HepG2 (cell line): Measurements from ENCODE around the gene SLC16A2. TPM values are rescaled to one million over a fixed set of nuclear protein-coding genes. Genes with fewer than 3 reads are reported as not detected.

Experiments used
- ATAC-seq: fragments of 200-7000 bp; cut with Tn5 transposase; 3 replicates; pipeline ENCODE4 v1.9.1; 2020; ENCODE audit warnings: mild to moderate bottlenecking, moderate library complexity
- BruUV-seq: library from RNA; stranded (reverse); fragments of 400-500 nt; replicated peaks from 2 replicates; lab custom pipeline; 2021; lab: Mats Ljungman, UMichigan
- CTCF ChIA-PET: fragments of 300-600 bp; formaldehyde crosslinking; extraction: SDS; loops from one replicate; lab custom pipeline; 2021; ENCODE audit warnings: low total read pairs, inconsistent platforms, low intra/inter-chr PET ratio; lab: Yijun Ruan, JAX
- POLR2A ChIA-PET: fragments of 350-600 bp; sonication (Branson Sonifier 250); formaldehyde crosslinking; loops from one replicate; lab custom pipeline; 2020; ENCODE audit warnings: antibody characterized with exemption, inconsistent platforms; lab: Yijun Ruan, JAX
- DNase-seq: peaks from one replicate; pipeline ENCODE4 v3.0.0-alpha.2; 2015; ENCODE audit warnings: low spot score
- FAIRE-seq: peaks from 3 replicates; lab custom pipeline; 2011; peaks lifted over from hg19 to GRCh38; lab: Jason Lieb, UNC
- H2AFZ ChIP-seq: one replicate; pipeline ENCODE4 v1.6.1; 2011; ENCODE audit warnings: low read length, inconsistent platforms
- H3K27ac ChIP-seq: fragments of 300-600 bp; 3 replicates; pipeline ENCODE4 v1.8.0; 2011; ENCODE audit warnings: mixed run types, mild to moderate bottlenecking, mixed read lengths, low read length, inconsistent platforms; ENCODE audit not compliant: insufficient read depth; ENCODE audit errors: extremely low read length
- H3K27me3 ChIP-seq, 2 experiments: fragments of 200-600 bp in 1 of 2; 2 replicates in 1 of 2; 3 replicates in 1 of 2; pipeline versions ENCODE4 v1.6.0 to v1.8.0; 2011; ENCODE audit warnings: low read length in 2 of 2, mild to moderate bottlenecking in 2 of 2, moderate library complexity in 2 of 2, inconsistent platforms in 1 of 2; ENCODE audit not compliant: insufficient read depth in 2 of 2, control insufficient read depth in 1 of 2
- H3K36me3 ChIP-seq, 2 experiments: fragments of 200-600 bp in 1 of 2; replicated peaks in 1 of 2; 2 replicates in 1 of 2; 3 replicates in 1 of 2; pipeline versions ENCODE4 v1.5.1 to v1.8.0; 2011; ENCODE audit warnings: low read length in 2 of 2, inconsistent platforms in 1 of 2; ENCODE audit not compliant: insufficient read depth in 2 of 2, control insufficient read depth in 1 of 2
- H3K4me1 ChIP-seq: 2 replicates; pipeline ENCODE4 v1.5.1; 2012; ENCODE audit warnings: low read length, inconsistent platforms; ENCODE audit not compliant: insufficient read depth
- H3K4me2 ChIP-seq: 2 replicates; pipeline ENCODE4 v1.6.0; 2011; ENCODE audit warnings: low read depth, low read length, inconsistent platforms
- H3K4me3 ChIP-seq, 3 experiments: fragments of 200-600 bp in 1 of 3; sonication (generic), shearing (Covaris generic) in 1 of 3; replicated peaks in 1 of 3; 2 replicates each; pipeline ENCODE4 v1.5.1; 2011 to 2016; ENCODE audit warnings: low read length in 3 of 3, inconsistent platforms in 2 of 3, low read depth in 2 of 3, mild to moderate bottlenecking in 2 of 3, control low read depth in 1 of 3, mixed read lengths in 1 of 3; ENCODE audit not compliant: insufficient read depth in 1 of 3
- H3K79me2 ChIP-seq: one replicate; pipeline ENCODE4 v1.6.1; 2011; ENCODE audit warnings: low read length, inconsistent platforms; ENCODE audit not compliant: insufficient read depth
- H3K9ac ChIP-seq: 2 replicates; pipeline ENCODE4 v1.6.0; 2011; ENCODE audit warnings: mild to moderate bottlenecking, low read depth, low read length, inconsistent platforms; ENCODE audit not compliant: insufficient read depth
- H3K9me3 ChIP-seq: 2 replicates; pipeline ENCODE4 v1.5.1; 2012; ENCODE audit warnings: mild to moderate bottlenecking, low read length
- H4K20me1 ChIP-seq: 2 replicates; pipeline ENCODE4 v1.6.0; 2011; ENCODE audit warnings: inconsistent platforms, mild to moderate bottlenecking, low read length, moderate library complexity; ENCODE audit not compliant: insufficient read depth
- CEBPG ChIP-seq: IDR thresholded peaks from 2 replicates; pipeline ENCODE4 v1.6.1; 2016
- GATAD1 ChIP-seq: IDR thresholded peaks from 2 replicates; pipeline ENCODE4 v1.6.1; 2016; ENCODE audit warnings: missing genetic modification reagents, missing compliant biosample characterization
- GZF1 ChIP-seq: sonication (generic); formaldehyde crosslinking; IDR thresholded peaks from 2 replicates; pipeline ENCODE4 v1.5.1; 2020; ENCODE audit warnings: mild to moderate bottlenecking, missing genetic modification reagents
- HCFC1 ChIP-seq: fragments of 150-350 bp; IDR thresholded peaks from 2 replicates; pipeline ENCODE4 v1.6.1; 2014; ENCODE audit warnings: low read depth, low read length
- HNRNPLL ChIP-seq: fragments of 200-400 bp; formaldehyde crosslinking; IDR thresholded peaks from 2 replicates; pipeline ENCODE4 v1.6.1; 2017; ENCODE audit warnings: mild to moderate bottlenecking, low read depth, low read length; ENCODE audit not compliant: poor library complexity, severe bottlenecking
- ONECUT2 ChIP-seq: sonication (generic); formaldehyde crosslinking; IDR thresholded peaks from 2 replicates; pipeline ENCODE4 v1.4.0; 2020; ENCODE audit warnings: missing genetic modification reagents
- PAF1 ChIP-seq: IDR thresholded peaks from 2 replicates; pipeline ENCODE4 v1.6.1; 2016; ENCODE audit warnings: missing genetic modification reagents, missing compliant biosample characterization
- PCBP2 ChIP-seq: fragments of 200-400 bp; formaldehyde crosslinking; optimal IDR thresholded peaks from 2 replicates; pipeline ENCODE3; 2018; ENCODE audit warnings: low read length, low read depth; ENCODE audit not compliant: poor library complexity, severe bottlenecking
- RAD51 ChIP-seq: fragments of 450-650 bp; IDR thresholded peaks from 2 replicates; pipeline ENCODE4 v1.6.1; 2016; ENCODE audit warnings: borderline replicate concordance
- RERE ChIP-seq: IDR thresholded peaks from 2 replicates; pipeline ENCODE4 v1.6.1; 2016; ENCODE audit warnings: low read depth, missing genetic modification reagents, missing compliant biosample characterization
- TFAP4 ChIP-seq: sonication (generic); IDR thresholded peaks from 2 replicates; pipeline ENCODE4 v1.6.1; 2016; ENCODE audit warnings: low read depth, borderline replicate concordance
- THAP11 ChIP-seq: IDR thresholded peaks from 2 replicates; pipeline ENCODE4 v1.6.1; 2016; ENCODE audit warnings: missing biosample characterization, missing genetic modification reagents
- ZBTB43 ChIP-seq: sonication (generic); formaldehyde crosslinking; conservative IDR thresholded peaks from 2 replicates; pipeline ENCODE4 v1.4.0; 2020; ENCODE audit warnings: missing genetic modification reagents
- ZNF275 ChIP-seq: sonication (generic); formaldehyde crosslinking; IDR thresholded peaks from 2 replicates; pipeline ENCODE4 v1.8.0; 2022; ENCODE audit warnings: missing genetic modification reagents, mild to moderate bottlenecking, inconsistent platforms, borderline replicate concordance
- ZNF326 ChIP-seq: sonication (generic); formaldehyde crosslinking; IDR thresholded peaks from 2 replicates; pipeline ENCODE4 v1.4.0; 2020; ENCODE audit warnings: missing genetic modification reagents, borderline replicate concordance
- ZNF33A ChIP-seq: sonication (generic); formaldehyde crosslinking; IDR thresholded peaks from 2 replicates; pipeline ENCODE4 v1.5.1; 2020; ENCODE audit warnings: missing genetic modification reagents, mild to moderate bottlenecking, moderate library complexity, borderline replicate concordance
- ZSCAN12 ChIP-seq: sonication (generic); formaldehyde crosslinking; IDR thresholded peaks from 2 replicates; pipeline ENCODE4 v1.9.0; 2021; ENCODE audit warnings: mild to moderate bottlenecking, missing genetic modification reagents
- WGBS: methylation state at CpG from one replicate; pipeline ENCODE4 v1.1.6; 2017; ENCODE audit warnings: low lambda C conversion rate; 5-methylcytosine and 5-hydroxymethylcytosine counted together
- in situ Hi-C: cut with HindIII; loops from 2 replicates; pipeline ENCODE4 v1.10.0; 2017; ENCODE audit warnings: low pct_unique_long_range_greater_than_20kb; ENCODE audit not compliant: extremely low pct_ligation_motif_present
- intact Hi-C: fragments of 100-400 bp; cut with micrococcal nuclease; formaldehyde crosslinking; loops from one replicate; pipeline ENCODE4 v1.10.0; 2022; ENCODE audit not compliant: unreplicated experiment
- polyA plus RNA-seq, 8 experiments: library from polyadenylated mRNA; depleted of rRNA in 3 of 8; stranded (reverse) in 7 of 8; unstranded in 1 of 8; fragments of >200 nt; fragmentation: Illumina TruSeq in 4 of 8; extraction: Trizol in 4 of 8; gene quantifications; 2 replicates each; pipeline versions ENCODE4 v1.2.1 to v1.2.3, GENCODE V29; 2011 to 2016; ENCODE audit warnings: low read depth in 4 of 8, missing spikeins in 1 of 8, mixed read lengths in 1 of 8; ENCODE audit not compliant: insufficient read depth in 1 of 8
- total RNA-seq, 5 experiments: library from RNA; depleted of rRNA; stranded (reverse); fragments of >200 nt; fragmentation: Illumina TruSeq; extraction: Trizol; gene quantifications; 2 replicates each; pipeline ENCODE4 v1.2.3, GENCODE V29; 2016; ENCODE audit warnings: low read depth in 1 of 5

Gene SLC16A2
- total and polyA plus RNA-seq, 2 of the 13 experiments (the other 11 are each of a cell fraction or from before 2014, with no cell fraction given), result 0.07 to 0.08 TPM

GRCh38 chrX:74389016-74389722, 32.1 kb upstream of the SLC16A2 start:
- in situ Hi-C loops, result no loop called here
- CTCF ChIA-PET, result no interaction called here
- no peaks in the 10 kb centered on the region for H3K79me2 ChIP-seq
- no peak overlapping the region for H2AFZ ChIP-seq
- TF ChIP-seq HNRNPLL (no peak), TFAP4 (no peak), GZF1 (no peak), HCFC1 (no peak), ZSCAN12 (CRISPR knock-in tag) (no peak), ZNF326 (CRISPR knock-in tag) (no peak), PAF1 (CRISPR knock-in tag) (no peak), CEBPG (CRISPR knock-in tag) (no peak), ONECUT2 (no peak), GATAD1 (CRISPR knock-in tag) (no peak), ZNF275 (CRISPR knock-in tag) (no peak), ZNF33A (CRISPR knock-in tag) (no peak), RERE (CRISPR knock-in tag) (no peak), THAP11 (CRISPR knock-in tag) (no peak), RAD51 (no peak), PCBP2 (no peak), ZBTB43 (no peak)
- ATAC-seq (no peak), FAIRE-seq (no peak), DNase-seq (no peak)
- no TSS peak for BruUV-seq
- no peak overlapping the region for H3K4me3 ChIP-seq
- no peaks in the 10 kb centered on the region for H3K27me3 ChIP-seq
- WGBS, result 0% methylated on average over 2 of the region's 2 CpGs
- POLR2A ChIA-PET, result no interaction called here
- no peaks in the 10 kb centered on the region for H3K4me1 ChIP-seq
- no peaks in the 10 kb centered on the region for H3K36me3 ChIP-seq
- no peaks in the 10 kb centered on the region for H4K20me1 ChIP-seq
- no peak overlapping the region for H3K4me2 ChIP-seq
- H3K9ac ChIP-seq, result no peak overlapping the region
- intact Hi-C loops, result no loop called here
- no peak overlapping the region for H3K27ac ChIP-seq
- no peaks in the 10 kb centered on the region for H3K9me3 ChIP-seq
